HG03159 (cell line): Measurements from ENCODE around the gene CHRD.
A peak's percentile ranks its signal among the peaks of the same experiment; 100 is the strongest.
"Not testable (repeated sequence)": the region's sequence is repeated elsewhere in the genome, so short reads cannot be mapped to it uniquely, and the experiment has no call there.

Source experiments
- ATAC-seq: cut with Tn5 transposase; IDR thresholded peaks from one replicate; pipeline ENCODE4 v1.9.1; 2021; ENCODE audit warnings: mild to moderate bottlenecking, moderate library complexity; ENCODE audit not compliant: unreplicated experiment

Gene CHRD

DNA sequence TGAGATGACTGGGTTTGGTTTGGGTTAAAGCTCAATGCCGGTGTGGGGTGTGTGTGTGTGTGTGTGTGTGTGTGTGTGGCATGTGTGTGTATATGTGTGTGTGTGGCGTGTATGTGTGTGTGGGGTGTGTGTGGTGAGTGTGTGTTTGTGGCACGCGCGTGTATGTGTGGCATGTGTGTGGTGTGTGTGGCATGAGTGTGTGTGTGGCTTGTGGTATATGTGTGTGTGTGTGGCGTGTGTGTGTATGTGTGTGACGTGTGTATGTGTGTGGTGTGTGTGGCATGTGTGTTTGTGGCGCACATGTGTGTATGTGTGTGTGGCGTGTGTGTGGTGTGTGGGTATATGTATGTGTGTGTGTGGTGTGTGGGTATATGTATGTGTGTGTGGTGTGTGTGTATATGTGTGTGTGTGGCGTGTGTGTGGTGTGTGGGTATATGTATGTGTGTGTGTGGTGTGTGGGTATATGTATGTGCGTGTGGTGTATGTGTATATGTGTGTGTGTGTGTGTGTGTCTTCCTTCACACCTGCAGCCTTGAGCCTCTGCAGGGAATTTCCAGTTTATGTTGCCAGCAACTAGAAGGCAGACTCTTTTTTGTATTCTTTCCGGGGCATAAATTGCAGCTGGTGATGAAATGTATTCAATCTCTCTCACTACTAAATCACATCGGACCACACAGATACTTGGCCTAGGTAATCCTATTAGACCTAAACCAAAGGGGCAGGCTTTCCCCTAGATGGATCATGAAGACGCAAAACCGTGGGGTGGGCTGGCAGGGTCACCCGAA, 34.8 kb downstream of the CHRD start:
- ATAC-seq: no peak

DNA sequence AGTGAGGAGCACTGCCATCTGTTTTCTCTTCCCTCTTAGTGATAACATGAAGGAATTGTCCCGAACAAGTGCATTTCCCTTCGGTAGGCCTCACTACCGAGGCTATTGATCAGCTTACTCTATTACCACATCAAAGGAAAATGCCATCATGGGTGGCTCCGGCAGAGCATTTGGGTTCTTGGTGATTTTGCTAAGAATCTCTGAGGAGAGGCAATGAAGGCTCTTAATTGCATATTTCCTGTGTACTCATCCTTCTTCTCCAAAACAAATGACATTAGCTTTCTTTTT, 35.3 kb downstream of the CHRD start:
- ATAC-seq: no peak

DNA sequence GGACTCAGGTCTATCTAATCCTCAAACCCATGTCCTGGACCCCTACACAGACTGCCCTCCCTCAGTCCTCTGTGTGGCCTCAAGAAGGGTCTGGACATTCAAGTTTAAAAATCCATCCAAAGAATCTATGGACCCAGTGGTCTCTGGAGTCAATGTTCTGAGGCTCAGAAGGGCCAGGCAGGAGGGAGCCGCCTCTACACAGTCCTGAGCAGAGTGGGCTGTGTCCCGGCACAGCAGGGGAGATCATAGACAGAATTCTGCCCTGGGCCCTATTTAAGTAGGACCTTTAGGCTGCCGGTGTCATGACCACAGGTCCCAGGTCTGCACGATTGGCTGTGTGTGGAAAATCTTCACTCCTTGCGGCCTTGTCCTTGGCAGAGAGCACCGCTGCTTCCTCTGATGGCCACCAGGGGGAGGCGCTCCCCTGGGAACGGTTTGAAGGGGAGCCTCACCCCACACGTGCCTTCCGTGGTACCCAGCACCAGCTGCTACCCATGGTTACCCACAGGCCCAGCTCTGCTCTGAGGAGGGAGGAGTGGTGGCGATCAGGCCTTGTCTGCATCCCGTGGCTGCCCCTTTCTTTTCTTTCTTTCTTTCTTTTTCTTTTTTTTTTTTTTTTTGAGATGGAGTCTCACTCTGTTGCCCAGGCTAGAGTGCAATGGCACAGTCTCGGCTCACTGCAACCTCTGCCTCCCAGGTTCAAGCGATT, 37.9 kb downstream of the CHRD start:
- ATAC-seq: peak; percentile 88

DNA sequence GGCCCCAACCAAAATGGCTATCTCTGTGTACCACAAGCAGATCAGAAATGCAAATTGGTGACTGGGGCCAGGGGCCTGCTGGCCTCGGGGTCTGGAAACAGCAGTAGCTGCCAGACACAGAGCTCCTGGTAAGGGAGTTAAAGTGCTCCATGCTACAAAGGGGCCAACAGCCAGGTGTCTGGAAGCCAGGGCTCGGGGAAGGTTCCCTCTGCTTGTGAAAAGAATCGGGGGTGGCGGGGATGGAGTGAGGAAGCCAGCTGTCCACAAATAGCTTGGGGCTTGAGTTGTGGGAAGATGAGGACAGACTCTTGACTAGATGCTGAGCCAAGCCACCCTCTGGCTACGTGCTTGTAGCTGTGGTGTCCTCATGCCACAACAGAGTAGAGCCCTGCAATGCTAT, 39.3 kb downstream of the CHRD start:
- no peak for ATAC-seq

DNA sequence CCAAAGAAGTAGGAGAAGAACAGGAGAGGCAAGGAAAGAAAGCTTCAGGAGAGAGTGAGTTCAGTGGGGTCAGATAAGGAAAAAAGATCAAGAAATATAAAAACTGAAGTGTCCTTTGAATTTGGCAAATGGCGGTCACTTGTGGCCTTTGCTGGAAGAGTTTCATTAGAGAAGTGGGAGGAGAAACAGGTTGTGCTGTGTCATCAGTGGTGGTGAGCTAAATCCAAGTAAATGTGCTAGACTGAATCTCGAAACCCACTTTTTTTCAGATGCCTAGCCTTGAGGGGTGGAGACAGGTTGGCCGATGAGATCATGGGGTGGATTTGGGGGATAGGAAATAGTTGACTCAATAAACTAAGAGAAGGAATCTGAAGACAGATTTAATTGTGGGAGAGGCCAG, 43.7 kb downstream of the CHRD start:
- no peak for ATAC-seq

DNA sequence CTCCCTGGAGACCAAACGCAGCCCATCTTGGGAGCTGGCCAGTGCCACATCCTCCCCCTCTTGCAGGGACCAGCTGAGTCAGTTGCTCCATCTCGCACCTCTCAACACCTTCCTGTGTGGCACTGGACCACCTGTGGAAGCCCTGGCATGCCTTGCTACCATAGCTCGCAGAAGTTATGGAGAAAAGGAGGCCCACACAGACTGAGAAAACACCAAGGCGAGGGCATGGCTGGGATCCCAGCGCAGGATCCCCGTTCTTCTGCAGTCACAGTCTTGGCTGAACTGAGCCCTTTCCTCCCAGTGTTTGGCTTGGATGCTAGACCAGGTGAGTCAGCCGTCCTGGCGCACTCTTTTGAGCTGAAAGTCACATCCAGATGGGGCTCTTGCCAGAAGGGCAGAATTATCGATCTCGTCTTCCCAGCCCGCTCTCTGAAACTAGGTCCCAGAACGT, 46.9 kb downstream of the CHRD start:
- no peak for ATAC-seq

DNA sequence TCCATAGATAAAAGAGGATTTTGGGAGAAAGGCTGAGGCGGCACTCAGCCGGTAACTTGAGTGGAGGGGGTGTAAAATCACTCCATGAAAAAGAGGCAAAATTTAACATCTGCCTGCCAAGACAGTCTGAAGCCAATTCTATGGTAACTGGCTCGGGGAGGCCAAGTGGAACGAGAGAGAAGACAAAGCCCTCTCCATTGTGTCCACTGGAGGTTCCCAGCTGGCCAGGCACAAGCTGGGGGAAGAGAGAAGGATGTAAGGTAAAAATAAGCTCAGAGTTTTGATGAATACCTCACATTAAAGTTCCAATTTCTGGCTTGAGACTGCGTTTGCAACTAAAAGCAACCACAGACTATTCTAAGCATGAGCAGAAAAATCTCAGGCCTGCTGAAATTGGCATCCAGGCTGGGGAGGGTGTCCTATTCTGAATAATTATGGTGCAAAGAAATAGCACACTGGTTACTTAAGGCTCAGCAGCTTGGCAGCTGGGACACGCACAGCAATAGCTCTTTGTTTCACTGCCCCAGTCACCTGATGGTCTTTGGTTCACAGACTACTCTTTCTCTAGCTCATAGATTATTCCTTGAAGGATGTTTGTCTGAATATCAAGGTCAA, 48.8 kb downstream of the CHRD start:
- no peak for ATAC-seq

DNA sequence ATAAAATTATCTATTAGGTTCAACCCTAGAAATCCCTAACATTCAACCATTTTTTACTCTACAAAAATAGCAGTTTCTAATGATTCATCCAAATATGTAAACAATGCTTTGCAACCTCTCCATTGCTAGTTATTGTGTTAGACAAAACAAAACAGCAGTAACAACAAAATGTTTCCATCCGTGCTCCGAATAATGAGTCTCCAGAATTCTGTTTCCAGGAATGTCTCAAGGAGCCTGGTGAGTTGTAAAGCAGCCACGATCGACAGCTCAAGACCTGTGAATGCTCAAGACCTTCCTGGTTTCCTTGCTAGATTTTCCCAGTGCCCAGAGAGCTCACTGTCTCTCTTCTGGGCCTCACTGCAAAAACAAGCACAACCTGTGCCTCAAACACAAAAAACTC, 49.9 kb downstream of the CHRD start:
- ATAC-seq: no peak

DNA sequence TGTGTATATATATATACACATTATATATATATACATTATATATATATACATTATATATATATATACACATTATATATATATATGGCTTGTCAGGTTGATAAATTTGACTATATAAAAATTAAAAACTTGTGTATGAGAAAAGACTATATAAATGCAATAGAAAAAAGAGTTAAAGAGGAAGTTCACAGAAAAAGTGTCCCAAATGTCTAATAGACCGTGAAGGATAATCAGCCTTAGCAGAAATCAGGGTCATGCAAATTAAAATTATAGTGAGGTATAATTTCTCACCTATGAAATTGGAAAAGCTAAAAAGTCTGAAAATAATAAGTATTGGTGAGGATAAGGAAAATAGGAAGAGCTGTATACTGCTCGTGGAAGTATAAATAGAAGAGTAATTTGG, 51.1 kb downstream of the CHRD start:
- no peak for ATAC-seq

DNA sequence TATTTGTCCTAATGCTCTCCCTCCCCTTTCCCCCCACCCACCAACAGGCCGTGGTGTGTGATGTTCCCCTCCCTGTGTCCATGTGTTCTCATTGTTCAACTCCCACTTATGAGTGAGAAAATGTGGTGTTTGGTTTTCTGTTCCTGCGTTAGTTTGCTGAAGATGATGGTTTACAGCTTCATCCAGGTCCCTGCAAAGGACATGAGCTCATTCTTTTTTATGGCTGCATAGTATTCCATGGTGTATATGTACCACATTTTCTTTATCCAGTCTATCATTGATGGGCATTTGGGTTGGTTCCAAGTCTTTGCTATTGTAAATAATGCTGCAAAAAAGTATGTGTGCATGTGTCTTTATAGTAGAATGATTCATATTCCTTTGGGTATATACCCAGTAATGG, 53.3 kb downstream of the CHRD start:
- not testable (repeated sequence) for ATAC-seq

DNA sequence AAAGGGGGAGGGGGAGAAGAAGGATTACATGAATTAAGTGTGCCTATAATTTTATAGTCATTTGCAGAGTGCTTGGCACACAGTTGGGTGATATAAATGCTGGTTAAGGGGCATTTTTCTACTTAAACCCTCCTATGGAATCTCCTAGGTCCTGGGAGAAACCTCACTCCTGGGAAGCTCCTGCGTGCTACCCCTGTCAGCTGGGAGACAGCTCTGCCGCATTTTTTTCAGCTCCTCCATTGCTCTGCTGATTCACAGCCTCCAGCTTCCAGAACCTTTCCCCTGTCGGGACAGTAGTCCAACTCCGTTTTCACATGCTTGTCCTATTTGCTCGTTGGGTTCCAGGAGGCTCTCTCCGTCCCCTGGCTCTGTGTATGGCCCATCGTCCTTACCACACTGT, 59.2 kb downstream of the CHRD start:
- no peak for ATAC-seq
